Loucy (cell line): Measurements from ENCODE around the gene KIF3B.
"Not testable (repeated sequence)": the region's sequence is repeated elsewhere in the genome, so short reads cannot be mapped to it uniquely, and the experiment has no call there.

Source experiments
- EZH2phosphoT487 ChIP-seq: fragments of 200-600 bp; IDR thresholded peaks from 2 replicates; pipeline ENCODE4 v1.6.1; 2018; ENCODE audit warnings: antibody characterized with exemption, mild to moderate bottlenecking, moderate library complexity, borderline replicate concordance
- TF ChIP-seq, protein P1 (sequence below): fragments of 200-600 bp; sonication (generic); conservative IDR thresholded peaks from 2 replicates; pipeline ENCODE4 v1.5.1; 2014; ENCODE audit warnings: mild to moderate bottlenecking, antibody characterized with exemption, low read length

DNA sequence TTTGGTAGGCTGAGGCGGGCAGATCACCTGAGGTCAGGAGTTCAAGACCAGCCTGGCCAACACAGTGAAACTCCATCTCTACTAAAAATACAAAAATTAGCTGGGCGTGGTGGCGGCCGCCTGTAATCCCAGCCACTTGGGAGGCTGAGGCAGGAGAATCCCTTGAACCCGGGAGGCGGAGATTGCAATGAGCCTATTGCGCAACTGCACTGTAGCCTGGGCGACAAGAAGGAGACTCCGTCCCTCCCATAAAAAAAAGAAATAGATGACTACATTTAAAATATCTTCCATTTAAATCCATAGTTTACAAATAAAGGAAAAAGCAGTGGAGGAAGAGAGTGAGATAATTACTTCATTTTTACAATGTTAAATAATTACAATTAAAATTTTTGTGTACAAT lies 102.6 kb downstream of the KIF3B start:
- TF ChIP-seq, protein P1, sequence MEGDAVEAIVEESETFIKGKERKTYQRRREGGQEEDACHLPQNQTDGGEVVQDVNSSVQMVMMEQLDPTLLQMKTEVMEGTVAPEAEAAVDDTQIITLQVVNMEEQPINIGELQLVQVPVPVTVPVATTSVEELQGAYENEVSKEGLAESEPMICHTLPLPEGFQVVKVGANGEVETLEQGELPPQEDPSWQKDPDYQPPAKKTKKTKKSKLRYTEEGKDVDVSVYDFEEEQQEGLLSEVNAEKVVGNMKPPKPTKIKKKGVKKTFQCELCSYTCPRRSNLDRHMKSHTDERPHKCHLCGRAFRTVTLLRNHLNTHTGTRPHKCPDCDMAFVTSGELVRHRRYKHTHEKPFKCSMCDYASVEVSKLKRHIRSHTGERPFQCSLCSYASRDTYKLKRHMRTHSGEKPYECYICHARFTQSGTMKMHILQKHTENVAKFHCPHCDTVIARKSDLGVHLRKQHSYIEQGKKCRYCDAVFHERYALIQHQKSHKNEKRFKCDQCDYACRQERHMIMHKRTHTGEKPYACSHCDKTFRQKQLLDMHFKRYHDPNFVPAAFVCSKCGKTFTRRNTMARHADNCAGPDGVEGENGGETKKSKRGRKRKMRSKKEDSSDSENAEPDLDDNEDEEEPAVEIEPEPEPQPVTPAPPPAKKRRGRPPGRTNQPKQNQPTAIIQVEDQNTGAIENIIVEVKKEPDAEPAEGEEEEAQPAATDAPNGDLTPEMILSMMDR = not testable (repeated sequence)
- TF ChIP-seq EZH2phosphoT487 = not testable (repeated sequence)
